Lung (tissue), 12 donors: ENCODE data around the gene SUGCT. TPM values are rescaled to one million over a fixed set of nuclear protein-coding genes. Genes with fewer than 3 reads are reported as not detected.

Experiments
- ATAC-seq: fragments of 200-7000 bp; cut with Tn5 transposase; one replicate; pipeline ENCODE4 v1.9.1; 2020; ENCODE audit warnings: moderate number of reproducible peaks; ENCODE audit not compliant: insufficient read depth, low FRiP score
- DNase-seq, 3 donors: peaks; one replicate each; pipeline ENCODE4 v3.0.0-alpha.2; 2013 to 2017
- H3K27ac ChIP-seq, 2 donors: one replicate each; pipeline ENCODE4 v1.5.1; 2013; ENCODE audit warnings: mild to moderate bottlenecking in 2 of 2, moderate library complexity in 2 of 2, control low read depth in 1 of 2, inconsistent platforms in 1 of 2, low read depth in 1 of 2, low read length in 1 of 2
- H3K27me3 ChIP-seq, 3 donors: one replicate each; pipeline ENCODE4 v1.5.1; 2013; ENCODE audit warnings: low read length in 2 of 3; ENCODE audit not compliant: control insufficient read depth in 3 of 3, insufficient read depth in 3 of 3
- H3K36me3 ChIP-seq, 4 donors: one replicate each; pipeline ENCODE4 v1.5.1; 2013; ENCODE audit warnings: low read length in 4 of 4, mild to moderate bottlenecking in 1 of 4, moderate library complexity in 1 of 4; ENCODE audit not compliant: control insufficient read depth in 4 of 4, insufficient read depth in 4 of 4
- H3K4me1 ChIP-seq, 5 donors: one replicate each; pipeline ENCODE4 v1.5.1; 2013; ENCODE audit warnings: low read length in 5 of 5, mild to moderate bottlenecking in 2 of 5, moderate library complexity in 1 of 5; ENCODE audit not compliant: control insufficient read depth in 5 of 5, insufficient read depth in 5 of 5
- H3K4me3 ChIP-seq: one replicate; pipeline ENCODE4 v1.5.1; 2013; ENCODE audit warnings: mild to moderate bottlenecking, control low read depth, moderate library complexity
- H3K9ac ChIP-seq, 2 donors: one replicate each; pipeline ENCODE4 v1.5.1; 2013; ENCODE audit warnings: low read length in 2 of 2, control low read depth in 1 of 2; ENCODE audit not compliant: insufficient read depth in 1 of 2
- H3K9me3 ChIP-seq, 4 donors: one replicate each; pipeline ENCODE4 v1.5.1; 2013; ENCODE audit warnings: low read length in 3 of 4, mild to moderate bottlenecking in 1 of 4, moderate library complexity in 1 of 4; ENCODE audit not compliant: control insufficient read depth in 4 of 4, insufficient read depth in 3 of 4
- CTCF ChIP-seq: IDR thresholded peaks from 2 replicates; pipeline ENCODE4 v1.5.1; 2012; ENCODE audit warnings: mild to moderate bottlenecking; ENCODE audit errors: control extremely low read depth, extremely low read depth
- WGBS, 2 donors: extraction: QIAGEN DNeasy Blood & Tissue Kit; methylation state at CpG; one replicate each; pipeline ENCODE4 v1.1.7; 2013; 5-methylcytosine and 5-hydroxymethylcytosine counted together
- polyA plus RNA-seq, 2 donors: library from polyadenylated mRNA; stranded (reverse); fragments of 200-250 nt; gene quantifications; one replicate each; pipeline ENCODE4 v1.2.1, GENCODE V29; 2013
- total RNA-seq, 2 donors: library from RNA; depleted of rRNA in 1 of 2; stranded (reverse); fragments of >200 nt in 1 of 2; gene quantifications; one replicate each; pipeline ENCODE4 v1.2.1, GENCODE V29; 2014 to 2021
- donor health status: control.
- donor health status: control.
- donor health status: Bipolar disorder and iron deficiency.
- donor health status: healthy.
- donor health status: DM: yes; HTN: yes; CAD: no.

The SUGCT gene
- total and polyA plus RNA-seq, 4 donors: 0.23 to 4.2 (median 1.8) TPM

GRCh38 chr7:40583667-40584444, 449.1 kb downstream of the SUGCT start:
- ATAC-seq (no peak), DNase-seq (no peak)
- Histone ChIP-seq H3K4me3 (no peak overlapping the region), H3K9me3 (no peaks in the 10 kb centered on the region), H3K27ac (no peak overlapping the region), H3K36me3 (no peaks in the 10 kb centered on the region), H3K4me1 (no peaks in the 10 kb centered on the region), H3K27me3 (no peaks in the 10 kb centered on the region), H3K9ac (no peak overlapping the region)
- no peak for TF ChIP-seq CTCF
- 56 to 70% methylated on average over 5 of the region's 5 CpGs for WGBS, 2 donors

- no peak overlapping the region for H3K9ac ChIP-seq
- no peaks in the 10 kb centered on the region for H3K27me3 ChIP-seq
- no peak for DNase-seq
- H3K4me1 ChIP-seq: no peaks in the 10 kb centered on the region
- TF ChIP-seq CTCF: no peak
- 76 to 80% methylated on average over 4 of the region's 4 CpGs for whole genome bisulfite sequencing, 2 donors
- H3K27ac ChIP-seq: no peak overlapping the region
- no peak overlapping the region for H3K4me3 ChIP-seq
- H3K36me3 ChIP-seq: no peaks in the 10 kb centered on the region
- no peak for ATAC-seq
- no peaks in the 10 kb centered on the region for H3K9me3 ChIP-seq
Observed at GRCh38 chr7:40584667-40585433, 450.0 kb downstream of the SUGCT start.

DNA sequence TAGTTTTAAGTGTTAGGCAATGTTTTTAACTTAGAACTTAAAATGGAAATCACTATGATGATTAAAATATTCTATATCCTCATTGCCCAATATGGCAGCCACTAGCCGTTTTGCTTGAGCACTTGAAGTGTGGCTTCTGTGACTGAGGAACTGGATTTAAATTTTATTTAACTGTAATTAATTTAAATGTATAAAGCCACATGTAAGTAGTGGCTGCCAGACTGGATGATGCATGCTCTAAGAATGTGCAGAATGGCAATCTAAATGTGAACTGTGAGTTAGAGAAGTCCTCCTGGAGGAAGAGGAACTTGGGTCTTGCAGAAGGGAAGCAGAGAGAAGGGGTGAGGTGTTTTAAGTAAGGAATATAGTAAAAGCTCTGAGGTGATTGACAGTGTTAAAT, 451.4 kb downstream of the SUGCT start:
- DNase-seq (no peak), ATAC-seq (no peak)
- H3K27ac ChIP-seq: no peak overlapping the region
- H3K27me3 ChIP-seq: no peaks in the 10 kb centered on the region
- H3K9me3 ChIP-seq: no peaks in the 10 kb centered on the region
- H3K4me3 ChIP-seq: no peak overlapping the region
- H3K4me1 ChIP-seq: no peaks in the 10 kb centered on the region
- 38 to 70% methylated on average over 1 of the region's 1 CpG for WGBS, 2 donors
- TF ChIP-seq CTCF: no peak
- H3K9ac ChIP-seq: no peak overlapping the region
- no peaks in the 10 kb centered on the region for H3K36me3 ChIP-seq
